Neural progenitor cell (in vitro differentiated cells): ENCODE measurements around the gene ST6GAL1.

Experiments
- EZH2 ChIP-seq: fragments of 200-600 bp; sonication (generic); IDR thresholded peaks from 2 replicates; pipeline ENCODE4 v1.6.1; 2017; ENCODE audit warnings: antibody characterized with exemption, mild to moderate bottlenecking, moderate library complexity
- TF ChIP-seq, protein P1 (sequence below): fragments of 200-600 bp; sonication (generic); IDR thresholded peaks from 2 replicates; pipeline ENCODE4 v1.5.1; 2017; ENCODE audit warnings: antibody characterized with exemption, mild to moderate bottlenecking

DNA sequence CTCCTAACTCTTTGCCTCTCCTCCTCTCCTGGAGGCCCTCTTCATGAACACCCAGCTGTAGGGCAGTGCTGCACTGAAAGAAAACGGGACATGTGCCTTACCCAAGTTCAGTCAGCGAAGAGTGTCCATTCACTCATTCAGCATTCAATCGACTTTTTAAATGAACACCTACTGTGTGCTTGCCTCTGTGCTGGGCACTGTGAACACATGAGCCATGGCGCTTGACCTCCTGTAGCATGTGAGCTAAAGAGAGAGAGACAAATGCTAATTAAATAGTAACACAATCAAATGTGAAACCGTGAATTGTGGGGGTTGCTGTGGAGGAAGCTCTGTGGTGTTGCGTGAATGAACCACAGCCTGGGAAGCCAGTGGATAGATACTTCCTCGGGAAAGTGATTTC is 43.4 kb downstream of the ST6GAL1 start:
- TF ChIP-seq, protein P1, sequence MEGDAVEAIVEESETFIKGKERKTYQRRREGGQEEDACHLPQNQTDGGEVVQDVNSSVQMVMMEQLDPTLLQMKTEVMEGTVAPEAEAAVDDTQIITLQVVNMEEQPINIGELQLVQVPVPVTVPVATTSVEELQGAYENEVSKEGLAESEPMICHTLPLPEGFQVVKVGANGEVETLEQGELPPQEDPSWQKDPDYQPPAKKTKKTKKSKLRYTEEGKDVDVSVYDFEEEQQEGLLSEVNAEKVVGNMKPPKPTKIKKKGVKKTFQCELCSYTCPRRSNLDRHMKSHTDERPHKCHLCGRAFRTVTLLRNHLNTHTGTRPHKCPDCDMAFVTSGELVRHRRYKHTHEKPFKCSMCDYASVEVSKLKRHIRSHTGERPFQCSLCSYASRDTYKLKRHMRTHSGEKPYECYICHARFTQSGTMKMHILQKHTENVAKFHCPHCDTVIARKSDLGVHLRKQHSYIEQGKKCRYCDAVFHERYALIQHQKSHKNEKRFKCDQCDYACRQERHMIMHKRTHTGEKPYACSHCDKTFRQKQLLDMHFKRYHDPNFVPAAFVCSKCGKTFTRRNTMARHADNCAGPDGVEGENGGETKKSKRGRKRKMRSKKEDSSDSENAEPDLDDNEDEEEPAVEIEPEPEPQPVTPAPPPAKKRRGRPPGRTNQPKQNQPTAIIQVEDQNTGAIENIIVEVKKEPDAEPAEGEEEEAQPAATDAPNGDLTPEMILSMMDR, result no peak
- no peak for TF ChIP-seq EZH2
